ENCODE measurements around the gene CDKN1C.

CDKN1C gene

DNA sequence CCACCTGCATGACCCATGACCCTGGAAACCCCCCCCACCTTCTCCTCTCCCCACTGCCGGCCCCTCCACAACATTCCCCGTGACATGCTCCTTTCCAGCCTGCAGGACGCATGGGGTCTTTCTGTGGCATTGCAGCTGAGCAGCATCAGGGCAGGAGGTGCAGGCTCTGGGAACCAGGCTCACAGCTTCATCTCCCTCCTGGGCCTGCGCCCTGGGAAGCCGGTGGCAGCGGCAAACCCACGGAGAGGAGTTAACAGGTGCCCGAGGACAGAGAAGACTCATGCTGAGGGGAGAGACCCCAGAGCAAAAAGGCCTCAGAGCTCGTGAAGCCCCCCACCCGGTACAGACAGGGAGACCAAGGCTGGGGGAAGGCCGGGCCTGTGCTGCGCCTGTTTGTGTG lies 32.2 kb downstream of the CDKN1C start:
- Histone ChIP-seq H3K27ac (no peak overlapping the region), H3K79me2 (no peaks in the 10 kb centered on the region), H3K36me3 (ENCODE audit: control insufficient read depth, insufficient read depth, low read length) (no peaks in the 10 kb centered on the region), H3K27me3 (ENCODE audit: control insufficient read depth, insufficient read depth, low read length) (no peaks in the 10 kb centered on the region), H2AFZ (no peak overlapping the region), H3K9me3 (ENCODE audit: control insufficient read depth, low read length) (no peaks in the 10 kb centered on the region), H3K4me1 (no peaks in the 10 kb centered on the region), H3K4me3 (ENCODE audit: low read depth, low read length) (no peak overlapping the region), H3K9ac (no peak overlapping the region), H3K4me2 (ENCODE audit: low read length) (no peak overlapping the region)
- TF ChIP-seq, protein P1, sequence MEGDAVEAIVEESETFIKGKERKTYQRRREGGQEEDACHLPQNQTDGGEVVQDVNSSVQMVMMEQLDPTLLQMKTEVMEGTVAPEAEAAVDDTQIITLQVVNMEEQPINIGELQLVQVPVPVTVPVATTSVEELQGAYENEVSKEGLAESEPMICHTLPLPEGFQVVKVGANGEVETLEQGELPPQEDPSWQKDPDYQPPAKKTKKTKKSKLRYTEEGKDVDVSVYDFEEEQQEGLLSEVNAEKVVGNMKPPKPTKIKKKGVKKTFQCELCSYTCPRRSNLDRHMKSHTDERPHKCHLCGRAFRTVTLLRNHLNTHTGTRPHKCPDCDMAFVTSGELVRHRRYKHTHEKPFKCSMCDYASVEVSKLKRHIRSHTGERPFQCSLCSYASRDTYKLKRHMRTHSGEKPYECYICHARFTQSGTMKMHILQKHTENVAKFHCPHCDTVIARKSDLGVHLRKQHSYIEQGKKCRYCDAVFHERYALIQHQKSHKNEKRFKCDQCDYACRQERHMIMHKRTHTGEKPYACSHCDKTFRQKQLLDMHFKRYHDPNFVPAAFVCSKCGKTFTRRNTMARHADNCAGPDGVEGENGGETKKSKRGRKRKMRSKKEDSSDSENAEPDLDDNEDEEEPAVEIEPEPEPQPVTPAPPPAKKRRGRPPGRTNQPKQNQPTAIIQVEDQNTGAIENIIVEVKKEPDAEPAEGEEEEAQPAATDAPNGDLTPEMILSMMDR (IDR thresholded peaks at IDR 0.05), result no peak

DNA sequence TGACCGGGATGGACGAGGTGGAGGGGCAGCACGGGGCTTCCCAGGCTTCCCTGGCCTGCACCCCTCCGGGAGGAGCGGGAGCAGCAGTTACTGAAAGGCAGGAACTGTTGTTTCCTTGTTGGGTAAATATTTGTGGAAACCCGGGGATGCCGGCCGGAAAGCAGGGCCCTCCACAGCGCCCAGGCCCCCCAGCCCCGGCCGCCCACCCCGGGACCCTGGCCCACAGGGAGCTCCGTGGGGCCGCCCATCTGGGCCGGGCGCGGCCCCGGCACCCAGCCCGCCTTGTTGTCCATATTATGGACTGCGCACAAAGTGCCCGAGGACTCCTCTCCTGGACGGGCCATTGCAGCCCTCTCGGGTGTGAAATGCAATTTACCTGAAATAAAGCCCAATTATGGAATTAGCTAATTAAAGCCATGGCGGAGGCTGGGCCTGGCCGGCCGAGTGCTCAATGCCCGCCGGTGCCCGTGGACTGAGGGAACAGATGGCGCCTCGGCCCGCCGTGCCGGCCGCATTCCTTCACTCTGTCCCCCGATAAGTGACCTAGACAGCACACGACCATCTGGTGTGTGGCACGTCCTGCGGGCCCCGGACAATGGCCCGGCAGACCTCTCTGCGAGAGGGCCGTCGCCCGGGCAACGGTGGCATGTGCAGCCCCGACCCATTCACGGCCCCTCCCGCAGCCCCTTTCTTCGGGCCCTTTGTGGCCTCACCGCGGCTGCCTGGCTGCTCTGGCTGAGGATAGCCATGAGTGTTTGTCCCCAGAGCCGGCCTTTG lies 35.4 kb downstream of the CDKN1C start:
- Histone ChIP-seq H3K9ac (no peak overlapping the region), H3K4me1 (no peaks in the 10 kb centered on the region), H3K27me3 (ENCODE audit: control insufficient read depth, insufficient read depth, low read length) (no peaks in the 10 kb centered on the region), H3K36me3 (ENCODE audit: control insufficient read depth, insufficient read depth, low read length) (no peaks in the 10 kb centered on the region), H3K27ac (no peak overlapping the region), H3K79me2 (no peaks in the 10 kb centered on the region), H2AFZ (no peak overlapping the region), H3K9me3 (ENCODE audit: control insufficient read depth, low read length) (no peaks in the 10 kb centered on the region), H3K4me2 (ENCODE audit: low read length) (no peak overlapping the region), H3K4me3 (ENCODE audit: low read depth, low read length) (no peak overlapping the region)
- TF ChIP-seq, protein P1 (IDR thresholded peaks at IDR 0.05), result no peak

GRCh38 chr11:2848497-2848896 lies 37.1 kb downstream of the CDKN1C start:
- H3K4me3 ChIP-seq (ENCODE audit: low read depth, low read length), result no peak overlapping the region
- H3K27ac ChIP-seq, result no peak overlapping the region
- H3K79me2 ChIP-seq, result no peaks in the 10 kb centered on the region
- no peak overlapping the region for H2AFZ ChIP-seq
- no peak overlapping the region for H3K4me2 ChIP-seq (ENCODE audit: low read length)
- H3K9me3 ChIP-seq (ENCODE audit: control insufficient read depth, low read length), result no peaks in the 10 kb centered on the region
- no peaks in the 10 kb centered on the region for H3K27me3 ChIP-seq (ENCODE audit: control insufficient read depth, insufficient read depth, low read length)
- no peak overlapping the region for H3K9ac ChIP-seq
- no peaks in the 10 kb centered on the region for H3K4me1 ChIP-seq
- TF ChIP-seq, protein P1 (IDR thresholded peaks at IDR 0.05), result no peak
- H3K36me3 ChIP-seq (ENCODE audit: control insufficient read depth, insufficient read depth, low read length), result no peaks in the 10 kb centered on the region

DNA sequence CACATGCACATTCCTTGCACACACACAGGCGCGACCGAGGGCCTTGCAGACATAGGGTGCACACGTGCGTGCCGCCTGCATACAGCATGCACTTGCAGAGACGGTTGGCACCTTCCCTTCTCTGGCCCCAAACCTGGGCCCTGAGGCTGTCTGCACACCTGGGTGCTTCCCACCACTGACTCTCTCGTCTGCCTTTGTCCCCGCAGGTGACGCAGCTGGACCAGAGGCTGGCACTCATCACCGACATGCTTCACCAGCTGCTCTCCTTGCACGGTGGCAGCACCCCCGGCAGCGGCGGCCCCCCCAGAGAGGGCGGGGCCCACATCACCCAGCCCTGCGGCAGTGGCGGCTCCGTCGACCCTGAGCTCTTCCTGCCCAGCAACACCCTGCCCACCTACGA lies 38.0 kb downstream of the CDKN1C start:
- no peak overlapping the region for H3K4me2 ChIP-seq (ENCODE audit: low read length)
- H3K36me3 ChIP-seq (ENCODE audit: control insufficient read depth, insufficient read depth, low read length), result no peaks in the 10 kb centered on the region
- no peaks in the 10 kb centered on the region for H3K27me3 ChIP-seq (ENCODE audit: control insufficient read depth, insufficient read depth, low read length)
- TF ChIP-seq, protein P1 (IDR thresholded peaks at IDR 0.05), result no peak
- no peaks in the 10 kb centered on the region for H3K4me1 ChIP-seq
- H2AFZ ChIP-seq, result no peak overlapping the region
- H3K79me2 ChIP-seq, result no peaks in the 10 kb centered on the region
- no peak overlapping the region for H3K9ac ChIP-seq
- no peak overlapping the region for H3K4me3 ChIP-seq (ENCODE audit: low read depth, low read length)
- no peak overlapping the region for H3K27ac ChIP-seq
- H3K9me3 ChIP-seq (ENCODE audit: control insufficient read depth, low read length), result no peaks in the 10 kb centered on the region

DNA sequence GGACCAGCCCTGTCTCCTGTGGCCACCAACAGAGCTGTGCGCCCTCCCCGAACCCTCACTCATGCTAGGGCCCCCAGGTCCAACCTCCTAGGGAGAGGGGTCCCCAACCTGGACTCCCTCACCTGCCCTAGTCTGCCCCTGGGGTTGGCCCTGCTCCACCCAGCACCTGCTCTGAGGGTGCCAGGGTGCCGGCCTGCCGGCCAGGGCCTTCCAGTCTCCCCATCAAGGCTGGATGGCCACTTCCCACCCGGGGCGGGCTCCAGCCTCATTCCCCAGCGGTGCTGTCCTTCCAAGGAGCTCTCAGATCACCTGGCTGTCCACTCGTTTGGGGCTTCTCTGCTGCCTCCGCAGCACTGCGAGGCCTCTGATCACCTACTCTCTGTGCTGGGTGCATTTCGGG lies 39.1 kb downstream of the CDKN1C start:
- Histone ChIP-seq H3K4me1 (no peaks in the 10 kb centered on the region), H3K36me3 (ENCODE audit: control insufficient read depth, insufficient read depth, low read length) (no peaks in the 10 kb centered on the region), H3K4me2 (ENCODE audit: low read length) (no peak overlapping the region), H3K4me3 (ENCODE audit: low read depth, low read length) (no peak overlapping the region), H3K79me2 (no peaks in the 10 kb centered on the region), H2AFZ (no peak overlapping the region), H3K9ac (no peak overlapping the region), H3K9me3 (ENCODE audit: control insufficient read depth, low read length) (no peaks in the 10 kb centered on the region), H3K27me3 (ENCODE audit: control insufficient read depth, insufficient read depth, low read length) (no peaks in the 10 kb centered on the region), H3K27ac (no peak overlapping the region)
- TF ChIP-seq, protein P1 (IDR thresholded peaks at IDR 0.05), result no peak
